MM.1S (cell line): ENCODE data around the gene PLEKHJ1.

Experiments used
- DNase-seq: peaks from one replicate; pipeline ENCODE4 v3.0.0-alpha.2; 2015
- H2AFZ ChIP-seq: fragments of 300-600 bp; sonication (generic); 2 replicates; pipeline ENCODE4 v1.6.0; 2016; ENCODE audit warnings: antibody characterized with exemption, low read length
- H3F3A ChIP-seq: fragments of 300-600 bp; sonication (generic); 2 replicates; pipeline ENCODE4 v1.6.1; 2016; ENCODE audit warnings: mild to moderate bottlenecking, antibody characterized with exemption, low read length, moderate library complexity, mixed read lengths; ENCODE audit not compliant: insufficient read depth
- H3K27ac ChIP-seq: fragments of 300-600 bp; sonication (generic); 2 replicates; pipeline ENCODE4 v1.5.1; 2016; ENCODE audit warnings: mild to moderate bottlenecking, low read length
- H3K27me3 ChIP-seq: fragments of 300-600 bp; sonication (generic); replicated peaks from 2 replicates; pipeline ENCODE4 v1.6.0; 2016; ENCODE audit warnings: low read length; ENCODE audit not compliant: insufficient read depth
- H3K36me3 ChIP-seq: fragments of 300-600 bp; sonication (generic); replicated peaks from 2 replicates; pipeline ENCODE4 v1.6.1; 2016; ENCODE audit warnings: mild to moderate bottlenecking, low read length, mixed read lengths; ENCODE audit not compliant: insufficient read depth
- H3K4me1 ChIP-seq: fragments of 300-600 bp; sonication (generic); 2 replicates; pipeline ENCODE4 v1.6.1; 2016; ENCODE audit warnings: low read length, mixed read lengths
- H3K4me2 ChIP-seq: fragments of 300-600 bp; sonication (generic); 2 replicates; pipeline ENCODE4 v1.6.0; 2016; ENCODE audit warnings: low read depth, low read length
- H3K4me3 ChIP-seq: fragments of 300-600 bp; sonication (generic); 2 replicates; pipeline ENCODE4 v1.5.1; 2016; ENCODE audit warnings: low read length, mixed read lengths
- H3K79me2 ChIP-seq: fragments of 300-600 bp; sonication (generic); 2 replicates; pipeline ENCODE4 v1.6.1; 2016; ENCODE audit warnings: mixed run types, low read length, mixed read lengths
- H3K9ac ChIP-seq: fragments of 300-600 bp; sonication (generic); 2 replicates; pipeline ENCODE4 v1.6.1; 2016; ENCODE audit warnings: low read length, mixed read lengths
- H3K9me2 ChIP-seq: fragments of 300-600 bp; sonication (generic); replicated peaks from 2 replicates; pipeline ENCODE4 v1.6.1; 2016; ENCODE audit warnings: mild to moderate bottlenecking, low read length, mixed read lengths; ENCODE audit not compliant: insufficient read depth
- H3K9me3 ChIP-seq: fragments of 300-600 bp; sonication (generic); replicated peaks from 2 replicates; pipeline ENCODE4 v1.6.1; 2016; ENCODE audit warnings: mild to moderate bottlenecking, low read length, mixed read lengths; ENCODE audit not compliant: insufficient read depth
- H4K20me1 ChIP-seq: fragments of 300-600 bp; sonication (generic); 2 replicates; pipeline ENCODE4 v1.6.1; 2016; ENCODE audit warnings: mild to moderate bottlenecking, low read length, moderate library complexity, mixed read lengths; ENCODE audit not compliant: insufficient read depth
- CTCF ChIP-seq: fragments of 300-600 bp; sonication (generic); IDR thresholded peaks from 2 replicates; pipeline ENCODE4 v1.5.1; 2016; ENCODE audit warnings: antibody characterized with exemption, low read length, mixed read lengths
- EZH2 ChIP-seq: fragments of 300-600 bp; sonication (generic); optimal IDR thresholded peaks from 2 replicates; pipeline ENCODE3; 2017; ENCODE audit warnings: low read depth, mild to moderate bottlenecking, antibody characterized with exemption, low read length, mixed read lengths
- EZH2phosphoT487 ChIP-seq: fragments of 300-600 bp; sonication (generic); IDR thresholded peaks from 2 replicates; pipeline ENCODE4 v1.6.1; 2018; ENCODE audit warnings: antibody characterized with exemption, low read length

The PLEKHJ1 gene

GRCh38 chr19:2185734-2186070 is 50.4 kb downstream of the PLEKHJ1 start:
- H3K9ac ChIP-seq = no peak overlapping the region
- H3K27me3 ChIP-seq = no peaks in the 10 kb centered on the region
- no peak overlapping the region for H2AFZ ChIP-seq
- peaks cover 99% of the 10 kb centered on the region for H3K79me2 ChIP-seq
- H3K36me3 ChIP-seq = peaks cover 23% of the 10 kb centered on the region; the same call in 1 of the 2 replicates
- TF ChIP-seq EZH2phosphoT487 = no peak
- no peak for TF ChIP-seq CTCF
- TF ChIP-seq EZH2 = no peak
- no peak overlapping the region for H3K4me3 ChIP-seq
- peaks cover 36% of the 10 kb centered on the region for H4K20me1 ChIP-seq
- H3K4me1 ChIP-seq = peaks cover 4% of the 10 kb centered on the region; the same call in 1 of the 2 replicates
- no peak overlapping the region for H3K4me2 ChIP-seq
- H3K9me2 ChIP-seq = no peaks in the 10 kb centered on the region
- H3F3A ChIP-seq = no peaks in the 10 kb centered on the region; the same call in none of the 2 replicates
- no peaks in the 10 kb centered on the region for H3K9me3 ChIP-seq
- no peak for DNase-seq
- no peak overlapping the region for H3K27ac ChIP-seq

- no peak for TF ChIP-seq EZH2
- TF ChIP-seq CTCF = no peak
- TF ChIP-seq EZH2phosphoT487 = no peak
- Histone ChIP-seq H3K36me3 (peaks cover 15% of the 10 kb centered on the region; the same call in 1 of the 2 replicates), H3K27me3 (no peaks in the 10 kb centered on the region), H3K79me2 (peaks cover 99% of the 10 kb centered on the region), H3K9me3 (no peaks in the 10 kb centered on the region), H4K20me1 (peaks cover 41% of the 10 kb centered on the region), H3K9ac (no peak overlapping the region), H3K4me3 (no peak overlapping the region), H3F3A (no peaks in the 10 kb centered on the region; the same call in 1 of the 2 replicates), H3K4me2 (no peak overlapping the region), H3K27ac (no peak overlapping the region), H3K9me2 (no peaks in the 10 kb centered on the region), H2AFZ (no peak overlapping the region), H3K4me1 (peaks cover 4% of the 10 kb centered on the region; the same call in 1 of the 2 replicates)
- no peak for DNase-seq
These were observed 51.6 kb downstream of the PLEKHJ1 start for GRCh38 chr19:2184422-2184975.
